Measurements from ENCODE around the gene RHBDF1. TPM values are rescaled to one million over a fixed set of nuclear protein-coding genes. Genes with fewer than 3 reads are reported as not detected.
A peak's percentile ranks its signal among the peaks of the same experiment; 100 is the strongest.

The RHBDF1 gene
- total and polyA plus RNA-seq, 2 of the 13 experiments (the other 11 are each of a cell fraction or from before 2014, with no cell fraction given) = 5.4 to 26.9 TPM

GRCh38 chr16:77807-78443 is 5.5 kb upstream of the RHBDF1 start, which contains the start of gene MPG (continued):
- no peak for TF ChIP-seq ZNF512B (CRISPR knock-in tag; IDR thresholded peaks at IDR 0.05; ENCODE audit: borderline replicate concordance)
- TF ChIP-seq MEIS1 (CRISPR knock-in tag; IDR thresholded peaks at IDR 0.05; ENCODE audit: borderline replicate concordance) = no peak
- no peak for TF ChIP-seq TFE3 (CRISPR knock-in tag; IDR thresholded peaks at IDR 0.05)
- 0 out of 2 replicates have a peak, but pooled peaks have one; percentile 21 for TF ChIP-seq HNF1B (CRISPR knock-in tag; IDR thresholded peaks at IDR 0.05)
- TF ChIP-seq KDM2A (CRISPR knock-in tag; IDR thresholded peaks at IDR 0.05; ENCODE audit: borderline replicate concordance, low read depth) = no peak
- TF ChIP-seq UBTF (CRISPR knock-in tag; IDR thresholded peaks at IDR 0.05) = 0 out of 2 replicates have a peak, but pooled peaks have one; percentile 14
- no peak for TF ChIP-seq TAF15 (IDR thresholded peaks at IDR 0.05; ENCODE audit: low read depth, low read length, poor library complexity, severe bottlenecking)
- peak; percentile 71 for TF ChIP-seq ZFP36L1 (CRISPR knock-in tag; IDR thresholded peaks at IDR 0.05)
- TF ChIP-seq ZNF18 (CRISPR knock-in tag; IDR thresholded peaks at IDR 0.05; ENCODE audit: insufficient replicate concordance) = no peak
- TF ChIP-seq SSRP1 (CRISPR knock-in tag; IDR thresholded peaks at IDR 0.05) = no peak
- TF ChIP-seq RCOR2 (CRISPR knock-in tag; IDR thresholded peaks at IDR 0.05) = no peak
- no peak for TF ChIP-seq HMGA1 (CRISPR knock-in tag; conservative IDR thresholded peaks at IDR 0.05)
- TF ChIP-seq MBD4 (IDR thresholded peaks at IDR 0.05; ENCODE audit: borderline replicate concordance, low read length) = no peak
- TF ChIP-seq ZNF781 (CRISPR knock-in tag; IDR thresholded peaks at IDR 0.05; ENCODE audit: borderline replicate concordance, not compliant biosample characterization) = no peak
- TF ChIP-seq ZNF253 (CRISPR knock-in tag; IDR thresholded peaks at IDR 0.05; ENCODE audit: borderline replicate concordance) = no peak; the same call in 1 of the 2 replicates
- TF ChIP-seq ZNF503 (CRISPR knock-in tag; IDR thresholded peaks at IDR 0.05) = no peak

Measured in HepG2 (cell line).